ENCODE results near the gene STXBP1.

DNA sequence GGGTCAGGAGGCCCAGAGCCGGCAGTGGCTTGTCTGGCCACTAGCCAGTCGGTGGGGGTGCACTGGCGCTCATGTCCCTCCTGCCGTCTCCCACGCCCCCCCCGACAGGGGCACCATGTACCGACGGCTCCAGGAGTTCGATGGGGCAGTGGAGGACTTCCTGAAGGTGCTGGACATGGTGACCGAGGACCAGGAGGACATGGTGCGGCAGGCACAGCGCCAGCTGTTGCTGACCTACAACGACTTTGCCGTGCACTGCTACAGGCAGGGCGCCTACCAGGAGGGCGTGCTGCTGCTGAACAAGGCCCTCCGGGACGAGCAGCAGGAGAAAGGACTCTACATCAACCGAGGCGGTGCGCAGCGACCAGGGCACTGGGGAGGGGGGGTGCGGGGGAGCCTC is 111.9 kb downstream of the STXBP1 start:
- TF ChIP-seq CTCF (IDR thresholded peaks at IDR 0.05) (no peak), POLR2A (IDR thresholded peaks at IDR 0.05) (no peak)

Measured in tibial nerve (tissue), 3 donors.